Stimulated activated CD8-positive, alpha-beta memory T cell treated with anti-CD3 and anti-CD28 coated beads, Interleukin-12 subunit alpha, Interleukin-12 subunit beta, amount 100 ng/mL, for 4 hours (primary cell): ENCODE results near the gene PRSS1.

Experiments
- DNase-seq: peaks from one replicate; pipeline ENCODE4 v3.0.0-alpha.2; 2020; ENCODE audit warnings: low read depth

PRSS1 gene

GRCh38 chr7:142793156-142793555 lies 43.9 kb downstream of the PRSS1 start:
- no peak for DNase-seq

GRCh38 chr7:142795339-142795863 lies 46.1 kb downstream of the PRSS1 start:
- DNase-seq: peak; percentile 60

- DNase-seq: no peak
Observed at GRCh38 chr7:142796001-142796500, 46.8 kb downstream of the PRSS1 start.

- DNase-seq: no peak
Observed at GRCh38 chr7:142796501-142797390, 47.5 kb downstream of the PRSS1 start.

DNA sequence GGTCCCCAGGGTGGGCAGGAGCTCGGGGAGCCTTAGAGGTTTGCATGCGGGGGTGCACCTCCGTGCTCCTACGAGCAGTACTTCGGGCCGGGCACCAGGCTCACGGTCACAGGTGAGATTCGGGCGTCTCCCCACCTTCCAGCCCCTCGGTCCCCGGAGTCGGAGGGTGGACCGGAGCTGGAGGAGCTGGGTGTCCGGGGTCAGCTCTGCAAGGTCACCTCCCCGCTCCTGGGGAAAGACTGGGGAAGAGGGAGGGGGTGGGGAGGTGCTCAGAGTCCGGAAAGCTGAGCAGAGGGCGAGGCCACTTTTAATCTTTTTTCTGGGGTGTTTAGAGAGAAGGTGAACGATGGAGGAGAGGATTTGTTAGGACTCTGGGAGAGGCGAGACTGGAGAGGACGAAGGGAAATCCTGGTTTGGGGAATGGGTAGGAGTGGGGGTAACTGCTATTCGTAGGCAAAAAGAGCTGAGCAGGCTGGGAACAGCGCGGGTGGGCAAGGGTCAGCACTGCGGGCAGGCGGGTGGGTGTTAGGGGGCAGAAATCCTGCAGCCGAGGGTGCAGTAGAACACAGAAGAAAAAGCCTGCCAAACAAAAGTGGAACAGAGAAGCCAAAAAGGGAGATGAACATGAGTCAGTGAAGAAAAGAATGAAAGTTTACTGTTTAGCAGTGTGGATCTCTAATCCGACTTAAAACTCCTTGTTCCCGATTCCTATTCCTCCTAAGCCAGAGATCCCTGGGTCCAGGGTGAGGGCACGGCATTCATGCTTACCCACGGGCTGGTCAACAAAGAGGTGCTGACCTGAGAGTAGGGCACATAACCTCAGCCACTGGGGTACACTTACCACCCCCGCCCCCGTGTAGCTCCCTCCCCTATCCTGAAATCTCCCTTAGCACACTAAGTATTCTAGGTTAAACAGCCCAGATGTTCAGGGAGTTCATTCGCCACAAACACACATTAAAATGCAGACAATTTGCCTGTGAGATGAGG lies 48.4 kb downstream of the PRSS1 start:
- DNase-seq: no peak

DNA sequence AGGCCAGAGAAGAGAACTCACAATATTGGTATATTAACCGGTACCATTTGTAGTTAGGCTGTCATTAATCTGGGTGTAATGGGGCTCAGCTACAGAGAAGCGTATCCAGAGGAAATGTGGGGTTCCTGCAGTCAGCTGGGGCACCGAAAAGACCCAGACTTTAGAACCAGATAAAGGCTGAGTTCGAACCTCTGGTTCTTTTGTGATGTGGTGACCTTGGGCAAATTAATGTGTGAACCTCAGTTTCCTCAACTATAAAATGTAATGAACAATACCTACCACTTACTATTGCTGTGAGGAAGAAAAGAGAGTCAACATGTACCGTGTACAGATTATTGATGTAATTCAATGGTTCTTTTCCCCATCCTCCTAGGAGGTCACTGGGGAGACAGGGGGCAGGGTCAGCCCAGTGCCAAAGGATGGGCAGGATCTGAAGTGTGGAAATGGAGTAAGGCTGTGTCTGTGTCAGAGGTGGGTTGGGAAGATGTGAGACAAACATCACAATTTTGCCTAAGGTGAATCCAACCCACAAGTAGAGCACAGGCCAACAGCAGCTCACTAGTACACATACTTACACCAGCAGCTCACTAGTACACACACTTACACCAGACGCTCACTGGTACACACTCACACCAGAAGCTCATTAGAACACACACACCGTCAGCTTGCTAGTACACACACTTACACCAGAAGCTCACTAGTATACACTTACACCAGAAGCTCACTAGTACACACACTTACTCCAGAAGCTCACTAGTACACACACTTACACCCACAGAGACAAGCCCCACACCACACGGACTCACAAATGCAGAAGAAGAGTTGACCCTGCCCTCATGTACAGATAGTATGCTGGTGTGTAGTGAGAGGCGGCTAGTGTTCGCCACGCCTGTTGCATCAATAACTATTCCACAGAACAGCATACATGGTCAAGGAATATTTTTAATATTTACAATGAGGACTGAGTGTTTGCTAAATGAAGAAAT lies 49.5 kb downstream of the PRSS1 start:
- DNase-seq: no peak

DNA sequence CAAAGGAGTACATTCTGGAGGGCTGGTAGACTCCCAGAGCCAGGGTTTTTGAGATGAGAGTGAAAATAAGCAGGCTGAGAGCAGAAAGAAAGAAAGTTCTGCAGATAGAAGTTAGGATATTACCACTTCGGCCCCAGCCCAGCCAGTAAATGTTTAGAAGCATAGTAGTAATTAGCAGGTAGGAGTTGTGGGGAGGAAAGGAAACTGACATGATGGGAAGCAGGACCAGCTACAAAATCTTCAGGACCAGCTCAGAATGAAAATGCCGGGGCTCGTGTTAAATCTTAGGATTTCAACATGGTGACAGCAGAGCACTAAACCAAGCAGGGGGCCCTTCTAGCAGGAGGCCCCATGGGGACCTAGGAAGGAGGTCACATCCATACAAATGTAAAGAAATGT lies 50.2 kb downstream of the PRSS1 start:
- no peak for DNase-seq

DNA sequence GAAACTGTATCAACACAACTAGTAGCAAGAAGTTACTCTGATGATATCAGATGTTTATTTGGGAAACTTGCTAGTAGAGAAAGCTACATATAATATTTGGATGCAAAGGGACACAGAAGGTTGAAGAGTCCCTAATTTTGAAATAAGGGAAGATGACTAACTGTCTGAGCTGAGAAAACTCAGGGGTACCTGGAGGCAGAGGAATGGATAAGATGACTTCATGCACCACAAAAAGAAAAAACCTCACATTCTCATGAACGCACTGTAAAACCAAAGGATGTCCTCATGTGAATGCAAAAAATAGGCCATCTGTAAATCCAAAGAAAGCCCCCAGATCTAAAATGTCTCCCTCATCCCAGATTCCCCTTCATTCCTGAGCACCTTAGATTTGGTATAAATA lies 50.8 kb downstream of the PRSS1 start:
- DNase-seq: no peak

GRCh38 chr7:142800699-142801260 lies 51.5 kb downstream of the PRSS1 start:
- no peak for DNase-seq

GRCh38 chr7:142801601-142802295 lies 52.5 kb downstream of the PRSS1 start:
- DNase-seq: no peak

GRCh38 chr7:142802301-142802700 lies 53.0 kb downstream of the PRSS1 start:
- no peak for DNase-seq
